GM18499 (cell line): ENCODE measurements around the gene FAM167B.

ENCODE experiments used
- ATAC-seq: cut with Tn5 transposase; IDR thresholded peaks from one replicate; pipeline ENCODE4 v1.9.1; 2021; ENCODE audit warnings: moderate number of reproducible peaks; ENCODE audit not compliant: insufficient read depth, unreplicated experiment

The FAM167B gene

DNA sequence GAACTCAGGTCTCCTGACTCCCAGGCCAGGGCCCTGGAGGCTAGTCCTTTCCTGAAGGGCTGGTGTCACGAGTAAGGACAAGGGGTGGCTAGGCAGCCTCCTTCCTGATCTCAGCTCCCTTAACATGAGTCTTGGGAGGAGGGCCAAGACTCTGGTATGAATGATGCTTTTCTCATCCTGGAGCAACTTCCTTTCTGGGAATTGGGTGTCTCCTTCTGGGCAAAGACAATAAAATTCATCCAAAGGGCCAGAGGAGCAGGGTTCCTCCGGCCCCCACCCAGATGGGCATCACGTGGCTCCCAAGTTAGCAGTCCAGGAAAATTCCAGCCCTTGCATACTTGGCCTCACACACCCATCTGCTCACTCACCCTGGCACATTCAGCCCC, at the start of gene FAM167B:
Gene FAM167B, plus strand, starts transcription at position 335 of the 386 bp plus-strand sequence. CDS start 200 bp downstream, outside the sequence.
- ATAC-seq, result no peak

DNA sequence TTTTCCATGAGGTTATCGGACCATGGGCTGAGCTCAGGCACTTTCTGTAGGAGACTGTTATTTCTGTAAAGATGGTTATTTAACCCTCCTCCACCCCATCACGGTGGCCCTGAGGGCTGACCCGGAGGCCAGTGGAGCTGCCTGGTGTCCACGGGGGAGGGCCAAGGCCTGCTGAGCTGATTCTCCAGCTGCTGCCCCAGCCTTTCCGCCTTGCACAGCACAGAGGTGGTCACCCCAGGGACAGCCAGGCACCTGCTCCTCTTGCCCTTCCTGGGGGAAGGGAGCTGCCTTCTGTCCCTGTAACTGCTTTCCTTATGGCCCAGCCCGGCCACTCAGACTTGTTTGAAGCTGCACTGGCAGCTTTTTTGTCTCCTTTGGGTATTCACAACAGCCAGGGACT, 49.2 kb upstream of the FAM167B start:
- no peak for ATAC-seq

DNA sequence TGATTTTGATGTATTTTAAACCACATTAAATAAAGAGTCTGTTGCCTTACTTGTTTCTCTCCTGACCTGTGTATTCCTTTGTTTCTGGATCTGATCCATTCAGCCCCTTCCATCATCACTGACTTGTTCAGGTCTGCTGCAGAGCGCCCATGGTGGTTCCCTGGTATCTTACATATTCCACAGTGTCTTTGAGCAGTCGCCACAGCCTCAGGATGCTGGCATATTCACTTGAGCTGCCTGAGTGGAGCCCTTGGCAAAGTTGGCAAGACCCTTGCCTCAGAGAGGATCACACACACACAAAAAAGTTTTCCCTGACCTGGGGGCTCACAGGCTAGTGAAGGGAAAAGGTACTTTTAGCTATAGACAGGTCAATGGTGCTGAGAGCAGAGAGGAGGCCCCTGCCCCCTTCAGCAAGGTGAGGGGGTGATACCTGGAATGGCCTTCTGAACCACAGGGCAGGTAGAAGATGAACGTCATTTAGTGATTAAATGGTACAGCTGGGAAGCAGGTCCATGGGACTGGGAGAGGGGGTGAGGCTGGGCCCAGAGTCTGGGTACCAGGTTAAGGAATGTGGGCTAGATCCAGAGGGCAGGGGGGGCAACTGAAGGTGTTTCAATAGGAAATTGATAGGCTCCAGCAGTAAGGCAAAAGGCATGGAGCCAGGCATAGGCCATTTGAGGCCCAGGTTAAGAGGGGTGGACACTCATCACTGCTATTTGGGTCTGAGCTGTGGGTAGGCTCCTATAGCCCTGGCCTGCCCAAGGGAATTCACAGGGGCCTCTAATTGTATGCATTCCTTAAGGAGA, 48.6 kb upstream of the FAM167B start:
- no peak for ATAC-seq

DNA sequence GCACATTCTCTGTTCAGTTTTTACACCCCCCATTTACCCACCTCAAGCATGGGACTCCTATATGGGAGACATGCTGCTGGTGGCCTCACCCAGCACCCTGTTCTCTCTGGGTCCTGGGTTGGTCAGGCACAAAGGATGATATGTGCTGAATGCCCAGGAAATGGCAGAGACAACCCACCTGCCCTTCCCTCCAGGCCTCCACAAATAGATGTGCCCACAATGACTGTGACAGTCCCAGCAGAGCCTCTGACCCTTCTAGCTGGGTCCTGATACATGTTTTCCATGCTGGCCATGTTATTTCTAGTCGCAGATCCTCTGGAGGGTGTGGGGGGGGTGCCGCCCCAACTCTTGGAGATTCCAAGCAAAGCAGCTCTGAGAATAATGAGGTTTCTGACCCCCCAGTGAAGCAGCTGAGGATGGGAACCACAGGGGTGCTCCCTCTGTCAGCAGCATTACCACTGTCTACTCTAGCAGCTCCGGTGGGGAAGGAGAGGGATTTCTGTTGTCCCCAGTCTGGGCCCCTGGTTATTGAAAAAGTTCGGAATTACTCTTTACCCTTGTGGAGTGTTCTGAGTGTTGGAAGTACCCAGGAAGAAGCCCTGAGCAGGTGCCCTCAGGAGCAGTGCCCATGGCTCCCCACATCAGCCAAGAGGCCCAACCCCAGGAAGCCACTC, 47.8 kb upstream of the FAM167B start:
- ATAC-seq, result no peak

DNA sequence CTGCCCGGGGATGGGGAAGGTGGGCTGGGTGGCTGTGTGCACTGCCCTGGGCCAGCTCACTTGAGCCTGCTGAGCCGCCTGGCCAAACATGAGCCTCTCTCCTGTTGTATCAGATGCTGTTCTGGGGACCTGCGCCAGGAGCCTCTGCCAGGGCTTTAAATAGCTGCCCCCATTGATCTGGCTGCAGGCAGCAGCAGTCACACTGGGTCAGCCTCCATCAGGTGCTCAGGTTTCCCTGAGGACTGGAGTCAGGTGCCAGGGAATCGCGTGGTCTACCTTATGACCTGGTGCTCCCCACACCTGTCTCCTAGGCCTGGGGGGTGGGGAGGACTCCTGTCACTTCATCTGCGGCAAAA, 47.3 kb upstream of the FAM167B start:
- no peak for ATAC-seq

DNA sequence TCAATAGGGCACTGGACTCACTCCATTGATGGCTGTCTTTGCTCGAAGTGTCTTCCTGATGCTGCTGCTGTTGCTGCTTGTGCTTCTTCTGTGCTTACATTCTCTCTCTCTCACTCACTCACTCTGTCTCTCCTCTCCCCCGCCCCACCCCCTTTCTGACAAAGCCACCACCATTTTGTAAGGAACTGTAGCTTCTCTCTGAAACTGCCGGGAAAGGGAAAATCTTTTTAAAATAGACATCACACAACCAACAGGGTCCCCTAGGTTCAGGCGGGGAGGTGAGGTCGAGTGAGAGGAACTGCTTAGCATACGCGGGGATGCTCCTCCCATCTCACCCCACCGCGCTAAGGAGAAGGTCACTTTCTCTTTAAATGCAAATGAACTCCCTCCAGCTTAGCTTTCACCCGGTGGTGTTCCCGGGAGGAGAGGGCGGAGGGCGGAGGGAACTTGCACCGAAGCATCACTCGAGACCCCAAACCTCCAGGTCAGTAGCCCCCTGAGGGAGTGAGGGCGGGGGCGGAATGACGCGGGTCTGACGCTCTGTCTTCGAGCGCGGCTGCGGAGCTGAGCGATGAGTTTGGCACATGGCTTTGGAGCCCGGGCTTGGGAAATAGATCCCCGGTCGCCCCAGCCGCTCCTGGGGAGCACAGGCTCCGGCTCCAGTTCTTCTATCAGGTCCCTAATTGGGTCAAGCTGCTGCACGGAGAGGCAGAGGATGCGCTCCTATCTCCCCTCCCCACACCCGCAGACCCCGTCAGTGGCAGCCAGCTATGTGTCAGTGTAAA, 46.6 kb upstream of the FAM167B start, which contains the start of gene CCDC28B:
Gene CCDC28B, plus strand, starts transcription at position 370 of the 785 bp plus-strand sequence. CDS start 1,341 bp downstream, outside the sequence.
- no peak for ATAC-seq

DNA sequence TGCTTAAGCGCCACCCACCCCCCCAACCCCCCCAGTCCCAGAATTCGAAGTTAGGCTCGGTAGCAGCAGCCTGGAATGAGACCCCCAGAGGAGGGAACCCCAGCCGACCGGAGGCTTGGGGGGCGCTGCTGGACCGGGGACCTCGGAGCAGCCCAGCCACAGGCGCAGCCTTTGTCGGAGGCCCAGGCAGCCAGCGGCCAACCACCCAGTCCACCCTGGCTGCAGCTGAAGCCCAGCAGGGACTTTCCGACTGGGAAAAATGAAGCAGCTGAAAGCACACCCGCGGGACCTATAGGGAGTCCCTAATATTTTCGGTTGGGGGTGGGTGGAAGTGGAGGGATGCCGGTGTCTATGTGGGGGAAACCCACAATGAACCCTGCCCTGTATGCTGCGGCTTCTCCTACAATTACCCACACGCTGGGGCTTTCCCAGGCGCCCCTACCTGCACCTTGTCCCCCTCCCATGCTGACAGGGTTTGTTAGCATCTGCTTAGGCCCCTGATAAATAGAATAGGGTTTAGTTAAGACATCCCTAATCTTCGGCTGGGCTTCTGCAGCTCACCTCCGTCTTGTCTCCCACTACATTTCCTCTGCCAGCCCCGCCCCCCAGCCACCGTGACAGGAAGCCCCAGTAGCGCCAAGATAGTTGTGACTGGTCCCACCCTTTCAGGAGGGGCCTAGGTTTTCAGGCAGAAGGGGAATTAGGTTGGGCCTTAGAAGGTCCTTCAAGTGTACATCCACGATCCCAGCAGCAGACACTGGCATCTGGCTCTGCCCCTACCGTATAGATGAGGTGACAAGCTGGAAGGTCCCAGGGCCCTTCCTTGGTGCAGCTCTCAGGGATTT, 45.8 kb upstream of the FAM167B start:
- ATAC-seq, result no peak

DNA sequence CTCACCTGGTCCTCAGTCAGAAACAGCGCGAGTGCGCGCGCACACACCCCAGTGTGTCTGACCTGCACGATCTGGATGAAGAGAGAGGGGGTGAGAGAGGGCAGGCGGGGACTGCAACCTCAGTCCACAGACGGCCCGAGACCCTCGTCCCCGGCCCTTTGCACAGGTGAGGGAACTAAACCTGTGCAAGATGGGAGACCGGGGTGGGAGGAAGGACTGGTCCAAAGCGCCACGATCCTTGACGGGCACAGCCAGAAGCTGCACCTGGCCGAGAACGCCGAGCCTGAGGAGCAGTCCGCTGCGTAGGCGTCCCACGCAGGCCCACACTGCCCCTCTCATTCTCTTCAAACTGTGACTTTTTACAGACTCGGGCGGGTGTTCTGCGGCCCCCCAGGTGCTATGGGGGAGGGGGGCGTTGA, 42.1 kb upstream of the FAM167B start:
- ATAC-seq, result no peak

DNA sequence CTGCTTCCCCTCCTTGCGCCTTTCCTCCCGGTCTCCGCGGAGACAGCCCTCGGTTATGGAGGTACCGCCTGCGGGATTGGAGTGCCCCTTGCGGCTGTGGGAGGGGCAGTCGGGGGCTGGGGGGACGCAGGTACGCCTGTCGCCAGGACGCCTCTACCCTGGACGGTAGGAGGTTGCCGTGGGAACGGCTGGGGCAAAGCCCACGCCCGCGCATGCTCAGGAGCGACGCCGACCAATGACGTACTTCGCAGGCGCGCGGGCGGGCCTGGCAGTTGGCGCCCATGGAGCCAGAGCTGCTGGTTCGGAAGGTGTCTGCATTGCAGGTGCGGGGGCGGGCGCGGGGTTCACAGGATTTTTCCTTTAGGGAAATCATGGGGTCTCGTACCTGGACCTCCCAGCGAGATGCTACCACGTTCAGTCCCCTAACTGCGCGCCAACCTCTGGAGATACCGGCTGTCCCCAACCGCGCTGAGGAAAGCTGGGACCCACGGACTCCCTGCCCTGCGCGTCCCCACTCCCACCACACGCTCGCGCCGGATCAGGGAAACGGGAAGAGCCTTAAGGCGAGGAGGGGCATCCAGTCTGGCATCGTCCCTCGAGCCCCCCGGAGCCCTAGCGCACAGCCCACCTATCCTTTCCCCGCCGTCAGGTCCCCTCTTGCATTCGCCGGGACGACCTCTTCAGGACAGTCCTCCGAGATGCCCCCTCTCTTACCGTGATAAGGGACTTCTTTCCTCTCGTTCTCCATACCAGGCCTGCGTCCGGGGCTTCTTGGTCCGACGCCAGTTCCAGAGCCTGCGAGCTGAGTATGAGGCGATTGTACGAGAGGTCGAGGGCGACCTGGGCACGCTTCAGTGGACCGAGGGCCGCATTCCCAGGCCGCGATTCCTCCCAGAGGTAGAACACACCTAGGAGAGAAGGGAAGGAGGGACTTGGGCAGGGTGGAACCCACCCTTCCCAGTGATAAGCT, 41.3 kb upstream of the FAM167B start, which contains the start of gene IQCC:
Gene IQCC, plus strand, starts transcription at position 271 of the 970 bp plus-strand sequence. Its CDS starts 11 bp downstream, at position 282.
- ATAC-seq, result no peak

DNA sequence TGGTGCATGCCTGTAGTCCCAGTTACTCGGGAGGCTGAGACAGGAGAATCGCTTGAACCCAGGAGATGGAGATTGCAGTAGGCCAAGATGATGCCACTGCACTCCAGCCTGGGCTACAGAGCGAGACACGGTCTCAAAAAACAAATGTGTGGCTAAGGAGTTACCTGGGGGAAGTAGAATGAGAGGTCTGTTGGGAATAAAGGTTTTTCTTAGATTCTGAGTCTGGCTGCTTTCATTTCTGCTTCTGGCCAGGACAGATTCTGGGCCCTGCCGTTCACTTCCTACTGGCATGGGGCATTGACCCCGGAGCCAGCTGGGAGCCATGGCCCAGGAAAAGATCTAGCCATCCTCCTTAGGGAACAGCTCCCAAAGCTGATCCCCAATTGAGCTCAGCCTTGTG, 38.6 kb upstream of the FAM167B start:
- ATAC-seq, result no peak

DNA sequence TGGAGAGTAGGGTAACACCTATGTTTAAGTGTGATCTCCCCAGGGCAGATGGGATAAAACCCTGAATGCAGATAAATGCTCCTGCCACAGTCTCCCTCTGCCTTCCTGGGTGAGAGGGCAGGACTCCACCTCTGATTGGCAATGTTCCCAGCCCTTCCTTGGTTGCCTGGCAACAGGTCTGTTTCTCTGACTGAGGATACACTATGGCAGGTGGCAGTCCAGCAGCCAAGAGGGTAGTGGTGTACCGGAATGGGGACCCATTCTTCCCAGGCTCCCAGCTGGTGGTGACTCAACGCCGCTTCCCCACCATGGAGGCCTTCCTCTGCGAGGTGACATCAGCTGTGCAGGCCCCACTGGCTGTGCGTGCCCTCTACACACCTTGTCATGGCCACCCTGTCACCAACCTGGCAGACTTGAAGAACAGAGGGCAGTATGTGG, 38.1 kb upstream of the FAM167B start, which contains the start of gene DCDC2B:
Gene DCDC2B, plus strand, starts transcription at position 199 of the 438 bp plus-strand sequence. Its CDS starts 5 bp downstream, at position 204.
- no peak for ATAC-seq

DNA sequence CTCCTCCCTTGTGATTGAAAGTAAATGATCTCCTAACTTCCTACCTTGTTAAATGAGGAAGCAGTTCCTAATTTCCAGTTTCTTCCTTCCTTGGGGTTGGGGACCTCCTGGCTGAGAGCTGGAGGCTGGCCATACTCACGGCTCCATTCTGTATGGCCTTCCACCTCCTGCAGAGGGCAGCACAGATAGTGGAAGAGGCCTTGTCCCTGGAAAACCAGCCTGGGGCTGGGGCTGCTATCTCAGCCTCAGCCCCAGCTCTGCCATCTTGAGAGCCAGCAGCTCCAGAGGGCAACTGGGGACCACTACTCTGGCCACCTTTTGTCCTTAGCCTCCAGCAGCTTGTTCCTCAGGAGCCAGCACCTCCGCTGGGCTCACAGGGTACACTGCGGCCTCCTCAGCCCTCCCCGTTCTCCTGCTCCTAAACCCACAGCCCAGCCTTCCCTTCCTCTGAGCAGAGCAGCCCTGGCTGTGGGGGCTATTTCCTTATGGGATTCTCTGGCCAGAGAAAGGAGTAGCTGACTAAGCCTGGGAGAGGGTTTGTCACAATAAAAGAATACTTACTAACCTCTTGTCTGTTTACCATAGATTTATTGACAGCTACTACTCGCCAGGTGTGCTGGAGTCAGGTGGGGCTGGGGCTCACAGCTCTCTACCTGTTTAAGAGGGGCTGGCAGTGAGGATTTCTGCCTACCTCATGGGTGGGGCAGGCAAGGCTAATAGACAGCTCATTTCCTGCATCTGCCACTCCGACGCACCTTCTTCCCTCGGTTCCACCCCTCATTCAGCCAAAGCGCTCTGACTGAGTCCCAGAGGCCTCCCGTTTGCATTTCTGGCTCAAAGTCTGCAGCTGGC, 31.2 kb upstream of the FAM167B start:
- no peak for ATAC-seq

DNA sequence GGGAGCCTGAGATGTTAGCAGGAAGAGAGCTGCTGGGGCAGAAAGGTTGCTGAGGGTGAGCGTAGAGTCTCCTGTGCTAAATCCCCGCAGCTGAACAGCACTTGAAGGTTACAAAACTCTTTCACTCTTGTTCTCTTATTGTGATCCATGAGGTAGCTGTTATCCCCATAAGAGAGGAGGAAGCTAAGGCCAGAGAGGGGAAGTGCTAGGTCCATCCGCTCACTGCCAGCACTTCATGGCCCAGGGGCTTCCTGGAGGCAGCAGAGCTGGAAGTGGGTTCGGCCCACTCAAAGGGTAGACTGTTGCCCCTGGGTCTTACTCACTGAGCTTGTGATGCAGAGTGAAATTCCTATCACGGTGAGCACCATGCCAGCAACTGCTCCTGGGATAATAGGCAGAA, 30.5 kb upstream of the FAM167B start:
- no peak for ATAC-seq

DNA sequence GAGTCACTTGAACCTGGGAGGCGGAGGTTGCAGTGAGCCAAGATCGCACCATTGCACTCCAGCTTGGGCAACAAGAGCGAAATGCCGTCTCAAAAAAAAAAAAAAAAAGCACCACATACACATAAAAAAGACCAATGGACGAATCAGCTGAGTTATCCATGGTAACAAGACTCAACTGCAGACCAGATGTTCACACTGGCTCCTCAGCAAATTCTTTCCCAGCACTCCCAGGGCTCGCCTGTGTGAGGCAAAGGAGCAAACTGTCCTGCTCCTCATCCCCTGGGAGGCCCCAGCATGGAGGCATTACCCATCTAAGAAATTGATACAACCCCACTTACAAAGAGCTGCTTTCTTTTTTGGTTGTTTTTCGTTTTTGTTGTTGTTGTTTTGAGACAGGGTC, 28.0 kb upstream of the FAM167B start:
- no peak for ATAC-seq

DNA sequence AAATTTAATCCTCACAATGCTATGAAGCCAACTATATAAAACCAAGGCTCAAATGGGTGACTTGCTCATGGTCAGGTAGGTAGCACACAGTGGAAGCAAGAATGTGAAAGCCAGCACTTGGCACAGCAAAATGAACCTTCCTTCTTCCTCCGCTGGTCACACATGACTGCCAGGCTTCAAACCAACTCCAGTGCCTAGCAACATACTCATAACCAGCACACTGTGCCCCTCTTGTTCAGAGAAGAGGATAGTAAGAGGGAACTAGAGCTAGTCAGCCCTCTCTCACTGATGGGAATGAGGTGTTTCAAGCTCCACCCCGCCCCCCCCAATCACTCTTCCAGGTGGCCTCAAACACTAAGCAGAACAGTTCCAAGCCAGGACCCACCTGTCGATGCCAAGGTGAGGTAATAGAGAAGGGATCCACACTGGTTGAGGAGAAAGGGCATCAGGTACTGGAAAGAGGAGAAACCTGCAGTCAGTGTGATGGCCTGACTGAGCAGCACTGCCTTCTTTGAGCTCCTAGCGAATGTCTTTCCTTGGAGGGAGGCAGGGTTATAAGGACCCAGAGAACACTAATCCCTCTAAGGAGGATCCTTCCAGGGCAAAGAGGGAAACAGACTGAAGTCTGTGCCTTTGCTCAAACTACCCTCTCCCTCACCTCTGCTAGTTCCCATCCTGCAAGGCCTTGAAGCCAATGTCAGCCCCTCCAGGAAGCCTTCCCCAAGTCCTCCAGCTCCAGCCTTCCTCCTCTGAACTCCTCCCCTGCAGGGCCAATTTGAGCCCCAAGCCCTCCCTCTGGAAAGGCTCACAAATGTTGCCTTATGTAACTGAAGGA, 26.1 kb upstream of the FAM167B start:
- no peak for ATAC-seq

DNA sequence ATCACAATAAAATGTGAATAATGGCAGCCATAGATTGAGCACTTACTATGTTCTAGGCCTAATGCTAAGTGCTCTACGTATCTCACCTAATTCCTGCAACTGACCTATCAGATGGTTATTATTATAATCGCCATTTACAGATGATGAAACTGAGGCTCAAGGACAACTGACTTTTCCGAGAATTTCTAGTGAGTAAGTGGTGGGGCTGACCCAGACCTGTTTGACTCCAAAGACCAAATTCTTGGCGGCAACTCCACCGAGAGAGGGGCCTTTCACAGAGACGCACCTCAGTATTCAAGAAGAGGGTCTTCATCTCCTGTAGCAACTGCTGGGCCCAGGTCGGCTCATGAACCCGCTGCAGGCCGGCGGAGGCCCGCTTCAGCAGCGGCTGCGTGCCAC, 25.4 kb upstream of the FAM167B start:
- no peak for ATAC-seq
